D721Med (cell line): ENCODE measurements around the gene MRPS12.
"Not testable (repeated sequence)": the region's sequence is repeated elsewhere in the genome, so short reads cannot be mapped to it uniquely, and the experiment has no call there.

Experiments
- DNase-seq: peaks from one replicate; pipeline ENCODE4 v3.0.0; 2011; ENCODE audit warnings: low spot score; ENCODE audit not compliant: insufficient read length
- FAIRE-seq: peaks from 2 replicates; lab custom pipeline; 2011; peaks lifted over from hg19 to GRCh38; lab: Jason Lieb, UNC
- TF ChIP-seq, protein P1 (sequence below): IDR thresholded peaks from 2 replicates; pipeline ENCODE4 v1.5.1; 2012; ENCODE audit warnings: mild to moderate bottlenecking, control low read depth; ENCODE audit not compliant: insufficient read depth; ENCODE audit errors: missing control alignments

MRPS12 gene

DNA sequence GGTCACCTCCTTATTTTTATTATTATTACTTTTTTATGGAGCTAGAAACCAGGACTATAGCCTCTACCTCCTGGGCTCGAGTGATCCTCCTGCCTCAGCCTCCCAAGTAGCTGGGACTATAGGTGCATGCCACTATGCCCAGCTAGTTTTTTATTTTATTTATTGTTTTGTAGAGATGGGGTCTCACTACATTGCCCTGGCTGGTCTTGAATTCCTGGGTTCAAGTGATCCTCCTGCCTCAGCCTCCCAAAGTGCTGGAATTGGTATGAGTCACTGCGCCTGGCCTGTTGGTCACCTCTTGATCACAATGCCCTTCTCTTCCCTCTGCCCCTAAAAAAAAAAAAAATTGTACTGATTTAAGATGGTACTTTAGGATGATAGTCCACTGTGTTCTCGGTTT is 20.4 kb downstream of the MRPS12 start:
- DNase-seq (no peak), FAIRE-seq (no peak)
- TF ChIP-seq, protein P1, sequence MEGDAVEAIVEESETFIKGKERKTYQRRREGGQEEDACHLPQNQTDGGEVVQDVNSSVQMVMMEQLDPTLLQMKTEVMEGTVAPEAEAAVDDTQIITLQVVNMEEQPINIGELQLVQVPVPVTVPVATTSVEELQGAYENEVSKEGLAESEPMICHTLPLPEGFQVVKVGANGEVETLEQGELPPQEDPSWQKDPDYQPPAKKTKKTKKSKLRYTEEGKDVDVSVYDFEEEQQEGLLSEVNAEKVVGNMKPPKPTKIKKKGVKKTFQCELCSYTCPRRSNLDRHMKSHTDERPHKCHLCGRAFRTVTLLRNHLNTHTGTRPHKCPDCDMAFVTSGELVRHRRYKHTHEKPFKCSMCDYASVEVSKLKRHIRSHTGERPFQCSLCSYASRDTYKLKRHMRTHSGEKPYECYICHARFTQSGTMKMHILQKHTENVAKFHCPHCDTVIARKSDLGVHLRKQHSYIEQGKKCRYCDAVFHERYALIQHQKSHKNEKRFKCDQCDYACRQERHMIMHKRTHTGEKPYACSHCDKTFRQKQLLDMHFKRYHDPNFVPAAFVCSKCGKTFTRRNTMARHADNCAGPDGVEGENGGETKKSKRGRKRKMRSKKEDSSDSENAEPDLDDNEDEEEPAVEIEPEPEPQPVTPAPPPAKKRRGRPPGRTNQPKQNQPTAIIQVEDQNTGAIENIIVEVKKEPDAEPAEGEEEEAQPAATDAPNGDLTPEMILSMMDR = no peak

DNA sequence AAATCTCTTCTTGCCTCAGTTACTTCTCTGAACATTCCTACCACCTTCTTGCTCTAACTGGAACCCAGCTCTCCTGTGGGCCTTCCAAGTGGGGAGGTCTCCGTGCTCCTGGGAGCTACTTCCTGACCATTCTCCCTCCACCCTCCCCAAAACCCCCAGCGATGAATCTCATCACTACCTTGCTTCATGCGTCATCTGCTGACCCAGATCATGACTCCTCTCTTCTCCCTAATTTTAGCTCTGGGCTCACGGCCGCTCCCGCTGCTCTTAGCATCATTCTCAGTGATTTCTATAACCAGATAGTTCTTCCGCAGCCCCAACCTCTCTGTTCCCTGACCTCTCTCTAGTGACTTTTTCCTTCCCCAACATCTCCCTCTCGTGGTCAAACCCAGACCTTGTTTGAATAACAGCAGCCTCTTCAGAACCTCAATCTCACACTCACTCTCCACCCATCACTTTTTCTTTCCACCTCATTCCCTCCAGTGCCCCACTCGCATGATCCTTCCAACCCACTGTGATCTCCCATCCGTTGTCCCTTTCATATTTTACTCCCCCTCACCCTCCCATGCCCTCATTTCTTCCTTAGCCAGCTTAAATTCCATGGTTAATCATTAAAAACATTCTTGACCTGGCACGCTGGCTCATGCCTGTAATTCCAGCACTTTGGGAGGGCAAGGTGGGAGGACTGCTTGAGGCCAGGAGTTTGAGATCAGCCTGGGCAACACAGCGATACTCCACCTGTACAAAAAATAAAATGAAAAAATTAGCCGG is 21.8 kb downstream of the MRPS12 start:
- no peak for DNase-seq

DNA sequence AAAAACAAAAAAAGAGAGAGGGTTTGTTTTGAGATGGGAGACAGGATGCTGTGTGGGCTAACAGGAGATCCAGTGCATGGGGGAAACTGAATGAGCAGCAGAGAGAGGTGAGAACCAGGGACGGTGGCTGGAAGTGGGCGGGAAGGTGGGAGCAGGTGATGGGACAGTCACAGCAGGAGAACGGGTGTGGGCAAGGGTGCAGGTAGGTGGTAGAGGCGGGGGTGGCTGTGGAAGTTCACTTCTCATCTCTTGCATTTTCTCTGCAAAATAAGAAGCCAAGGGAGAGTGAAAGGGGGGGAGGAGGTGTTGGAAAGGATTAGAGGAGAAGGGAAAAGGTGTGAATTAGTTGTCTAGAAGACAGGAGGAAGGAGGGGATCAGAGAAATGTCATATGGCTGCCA is 22.9 kb downstream of the MRPS12 start:
- TF ChIP-seq, protein P1 = no peak
- DNase-seq (no peak), FAIRE-seq (no peak)

More for the DNA sequence above, 21.8 kb downstream of the MRPS12 start:
- TF ChIP-seq, protein P1 = peak; percentile 57
- FAIRE-seq = no peak

DNA sequence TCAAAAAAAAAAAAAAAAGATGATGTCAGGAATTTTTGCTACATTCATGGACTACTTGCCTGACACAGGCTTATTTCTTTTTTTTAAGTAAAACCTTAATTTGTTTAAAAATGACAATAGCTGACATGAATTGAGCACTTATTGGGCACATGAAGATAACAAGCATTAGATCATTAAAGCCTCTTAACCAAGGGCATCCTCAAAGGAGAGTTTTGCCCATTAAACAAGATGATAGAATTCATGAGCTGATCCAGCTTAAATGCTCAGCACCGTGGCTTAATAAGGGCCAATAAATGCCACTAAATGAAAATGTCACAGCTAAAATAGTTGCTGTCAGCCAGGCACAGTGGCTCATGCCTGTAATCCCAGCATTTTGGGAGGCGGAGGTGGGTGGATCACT is 25.5 kb downstream of the MRPS12 start:
- TF ChIP-seq, protein P1 = no peak
- FAIRE-seq = no peak
- DNase-seq = peak; percentile 51

DNA sequence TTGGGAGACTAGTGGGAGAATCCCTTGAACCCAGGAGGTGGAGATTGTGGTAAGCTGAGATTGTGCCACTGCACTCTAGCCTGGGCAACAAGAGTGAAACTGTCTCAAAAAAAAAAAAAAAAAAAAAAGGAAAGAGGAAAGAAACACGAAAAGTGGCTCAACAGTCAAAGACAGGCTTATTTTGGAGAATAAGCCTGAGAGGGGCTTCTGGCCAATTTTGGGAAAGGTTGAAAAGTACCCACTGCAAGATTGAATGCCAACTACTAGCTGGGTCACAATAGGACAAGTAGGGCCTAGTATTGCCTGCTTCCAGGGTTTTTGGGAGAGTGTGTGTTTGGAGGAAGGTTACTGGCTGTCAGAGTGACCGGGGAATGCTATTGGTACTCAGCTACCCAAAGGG is 27.6 kb downstream of the MRPS12 start:
- TF ChIP-seq, protein P1 = no peak
- DNase-seq = no peak
- no peak for FAIRE-seq

DNA sequence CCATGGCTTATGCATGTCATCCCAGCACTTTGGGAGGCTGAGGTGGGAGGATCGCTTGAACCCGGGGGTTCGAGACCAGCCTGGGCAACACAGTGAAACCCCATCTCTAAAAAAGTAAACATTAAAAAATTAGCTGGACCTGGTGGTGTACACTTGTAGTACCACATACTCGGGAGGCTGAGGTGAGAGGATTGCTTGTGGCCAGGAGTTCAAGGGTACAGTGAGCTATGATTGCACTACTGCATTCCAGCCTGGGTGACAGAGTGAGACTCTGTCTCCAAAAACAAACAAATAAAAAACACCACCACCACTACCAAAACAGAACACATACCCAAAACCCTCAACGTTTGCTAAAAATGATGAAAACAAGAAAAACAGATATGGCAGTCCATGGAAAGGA is 28.9 kb downstream of the MRPS12 start:
- DNase-seq (no peak), FAIRE-seq (no peak)
- TF ChIP-seq, protein P1 = no peak

DNA sequence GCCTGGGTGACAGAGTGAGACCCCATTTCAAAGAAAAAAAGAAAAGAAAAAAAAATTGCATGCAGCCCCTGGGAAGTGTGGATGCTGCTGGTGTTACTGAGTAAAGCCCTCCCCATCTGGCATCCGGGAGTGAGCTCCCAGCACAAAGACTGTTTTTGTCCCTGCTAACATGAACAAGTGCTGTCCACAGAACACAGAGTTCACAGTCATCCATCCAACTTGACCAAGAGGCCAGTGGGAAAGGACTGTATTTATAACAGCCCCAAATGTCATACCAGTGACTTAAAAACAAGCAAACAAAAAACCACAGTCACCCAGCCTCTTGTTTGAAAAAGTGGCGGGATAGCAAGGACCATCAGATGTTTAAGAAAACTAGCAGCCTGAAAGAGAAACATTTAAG is 34.0 kb downstream of the MRPS12 start:
- TF ChIP-seq, protein P1 = no peak
- FAIRE-seq = no peak
- DNase-seq = no peak

DNA sequence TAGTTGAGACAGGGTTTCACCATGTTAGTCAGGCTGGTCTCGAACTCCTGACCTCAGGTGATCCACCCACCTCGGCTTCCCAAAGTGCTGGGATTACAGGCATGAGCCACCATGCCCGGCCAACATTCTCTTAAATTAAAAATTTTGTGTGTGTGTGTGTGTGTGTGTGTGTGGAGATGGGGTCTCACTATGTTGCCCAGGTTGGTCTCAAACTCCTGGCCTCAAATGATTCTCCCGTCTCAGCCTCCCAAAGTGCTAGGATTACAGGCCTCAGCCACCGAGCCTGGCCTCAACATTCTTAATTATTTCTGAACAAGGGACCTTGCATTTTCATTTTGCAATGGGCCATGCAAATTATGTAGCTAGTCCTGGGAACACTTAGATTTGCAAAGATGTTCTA is 35.4 kb downstream of the MRPS12 start:
- FAIRE-seq, DNase-seq: not testable (repeated sequence)
